ENCODE results near the gene NR1H2. TPM values are rescaled to one million over a fixed set of nuclear protein-coding genes. Genes with fewer than 3 reads are reported as not detected.
"Not testable (repeated sequence)": the region's sequence is repeated elsewhere in the genome, so short reads cannot be mapped to it uniquely, and the experiment has no call there.

The NR1H2 gene
- total and polyA plus RNA-seq, 4 donors = 52.5 to 114 (median 99.9) TPM

DNA sequence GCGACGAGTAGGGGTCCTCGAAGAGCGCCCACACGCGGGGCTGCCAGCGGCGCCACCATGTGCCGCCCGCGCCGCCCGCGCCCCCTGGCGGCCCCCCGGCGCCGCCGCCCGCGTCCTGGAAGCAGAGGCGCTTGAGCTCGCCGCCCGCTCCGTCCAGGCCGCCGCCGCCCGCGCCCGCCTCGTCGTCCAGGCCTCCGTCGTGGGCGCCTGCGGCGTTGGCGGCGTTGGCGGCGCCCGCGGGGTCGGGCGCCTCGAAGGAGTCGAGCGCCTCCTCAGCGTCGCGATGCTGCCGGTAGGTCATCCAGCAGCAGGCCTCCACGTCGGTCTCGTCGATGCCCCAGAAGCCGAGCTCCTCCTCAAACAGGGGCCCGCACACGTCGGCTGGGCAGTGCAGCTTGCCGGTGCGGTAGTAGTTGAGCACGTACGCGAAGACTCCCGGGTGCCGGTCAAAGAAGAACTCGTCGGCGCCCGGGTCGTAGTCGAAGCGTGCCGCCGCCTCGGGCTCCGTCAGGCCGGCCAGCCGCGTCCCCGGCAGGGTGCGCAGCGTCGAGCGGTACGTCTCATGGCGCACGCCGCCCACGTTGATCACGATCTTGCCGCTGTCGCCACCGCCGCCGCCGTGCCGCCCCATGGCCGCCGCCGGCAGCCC, 47.9 kb upstream of the NR1H2 start:
- Histone ChIP-seq H3K4me1 (ENCODE audit: control insufficient read depth in 5 of 5, insufficient read depth in 5 of 5, low read length in 5 of 5) (peaks cover 3 to 45% (median 15%) of the 10 kb centered on the region in 5 donors), H3K27ac (ENCODE audit: low read depth in 1 of 2, low read length in 1 of 2) (peak overlapping the region in 1 of 2 donors; percentile 11), H3K27me3 (ENCODE audit: control insufficient read depth in 3 of 3, insufficient read depth in 3 of 3, low read length in 2 of 3) (peaks cover 0 to 28% (median 17%) of the 10 kb centered on the region in 3 donors), H3K4me3 (peak overlapping the region; percentile 33), H3K9me3 (ENCODE audit: control insufficient read depth in 4 of 4, insufficient read depth in 3 of 4, low read length in 3 of 4) (peaks cover 0 to 2% (median 0%) of the 10 kb centered on the region in 4 donors), H3K9ac (ENCODE audit: insufficient read depth in 1 of 2, low read length in 2 of 2) (no peak overlapping the region), H3K36me3 (ENCODE audit: control insufficient read depth in 4 of 4, insufficient read depth in 4 of 4, low read length in 4 of 4) (no peaks in the 10 kb centered on the region)
- peak in 1 of 3 donors; percentile 26 for DNase-seq
- 2% methylated on average over 60 to 104 of the region's 104 CpGs for WGBS, 2 donors
- TF ChIP-seq, protein P1, sequence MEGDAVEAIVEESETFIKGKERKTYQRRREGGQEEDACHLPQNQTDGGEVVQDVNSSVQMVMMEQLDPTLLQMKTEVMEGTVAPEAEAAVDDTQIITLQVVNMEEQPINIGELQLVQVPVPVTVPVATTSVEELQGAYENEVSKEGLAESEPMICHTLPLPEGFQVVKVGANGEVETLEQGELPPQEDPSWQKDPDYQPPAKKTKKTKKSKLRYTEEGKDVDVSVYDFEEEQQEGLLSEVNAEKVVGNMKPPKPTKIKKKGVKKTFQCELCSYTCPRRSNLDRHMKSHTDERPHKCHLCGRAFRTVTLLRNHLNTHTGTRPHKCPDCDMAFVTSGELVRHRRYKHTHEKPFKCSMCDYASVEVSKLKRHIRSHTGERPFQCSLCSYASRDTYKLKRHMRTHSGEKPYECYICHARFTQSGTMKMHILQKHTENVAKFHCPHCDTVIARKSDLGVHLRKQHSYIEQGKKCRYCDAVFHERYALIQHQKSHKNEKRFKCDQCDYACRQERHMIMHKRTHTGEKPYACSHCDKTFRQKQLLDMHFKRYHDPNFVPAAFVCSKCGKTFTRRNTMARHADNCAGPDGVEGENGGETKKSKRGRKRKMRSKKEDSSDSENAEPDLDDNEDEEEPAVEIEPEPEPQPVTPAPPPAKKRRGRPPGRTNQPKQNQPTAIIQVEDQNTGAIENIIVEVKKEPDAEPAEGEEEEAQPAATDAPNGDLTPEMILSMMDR (IDR thresholded peaks at IDR 0.05; ENCODE audit: control extremely low read depth, extremely low read depth) = no peak
- ATAC-seq (ENCODE audit: insufficient read depth, low FRiP score) = no peak

DNA sequence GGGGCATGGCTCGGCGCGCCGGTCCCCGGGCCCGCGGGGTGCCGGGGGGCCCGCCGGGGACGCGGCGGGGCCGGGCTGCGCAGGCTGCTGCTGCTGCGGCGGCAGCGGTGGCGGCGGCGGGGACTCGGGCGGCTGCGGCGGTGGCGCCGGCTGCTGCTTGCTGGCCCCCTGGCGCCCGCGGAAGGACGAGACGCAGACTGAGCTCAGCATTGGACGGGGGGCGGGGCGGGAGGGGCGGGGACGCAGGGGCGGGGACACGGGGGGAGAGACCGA, 47.4 kb upstream of the NR1H2 start:
- 1 to 2% methylated on average over 20 to 40 of the region's 40 CpGs for WGBS, 2 donors
- H3K9ac ChIP-seq (ENCODE audit: insufficient read depth in 1 of 2, low read length in 2 of 2) = no peak overlapping the region
- H3K9me3 ChIP-seq (ENCODE audit: control insufficient read depth in 4 of 4, insufficient read depth in 3 of 4, low read length in 3 of 4) = peaks cover 0 to 2% (median 0%) of the 10 kb centered on the region in 4 donors
- TF ChIP-seq, protein P1 (IDR thresholded peaks at IDR 0.05; ENCODE audit: control extremely low read depth, extremely low read depth) = no peak
- H3K36me3 ChIP-seq (ENCODE audit: control insufficient read depth in 4 of 4, insufficient read depth in 4 of 4, low read length in 4 of 4) = no peaks in the 10 kb centered on the region
- peaks cover 0 to 28% (median 17%) of the 10 kb centered on the region in 3 donors for H3K27me3 ChIP-seq (ENCODE audit: control insufficient read depth in 3 of 3, insufficient read depth in 3 of 3, low read length in 2 of 3)
- ATAC-seq (ENCODE audit: insufficient read depth, low FRiP score) = no peak
- DNase-seq = no peak
- no peak overlapping the region for H3K27ac ChIP-seq (ENCODE audit: low read depth in 1 of 2, low read length in 1 of 2)
- peaks cover 3 to 46% (median 15%) of the 10 kb centered on the region in 5 donors for H3K4me1 ChIP-seq (ENCODE audit: control insufficient read depth in 5 of 5, insufficient read depth in 5 of 5, low read length in 5 of 5)
- no peak overlapping the region for H3K4me3 ChIP-seq

DNA sequence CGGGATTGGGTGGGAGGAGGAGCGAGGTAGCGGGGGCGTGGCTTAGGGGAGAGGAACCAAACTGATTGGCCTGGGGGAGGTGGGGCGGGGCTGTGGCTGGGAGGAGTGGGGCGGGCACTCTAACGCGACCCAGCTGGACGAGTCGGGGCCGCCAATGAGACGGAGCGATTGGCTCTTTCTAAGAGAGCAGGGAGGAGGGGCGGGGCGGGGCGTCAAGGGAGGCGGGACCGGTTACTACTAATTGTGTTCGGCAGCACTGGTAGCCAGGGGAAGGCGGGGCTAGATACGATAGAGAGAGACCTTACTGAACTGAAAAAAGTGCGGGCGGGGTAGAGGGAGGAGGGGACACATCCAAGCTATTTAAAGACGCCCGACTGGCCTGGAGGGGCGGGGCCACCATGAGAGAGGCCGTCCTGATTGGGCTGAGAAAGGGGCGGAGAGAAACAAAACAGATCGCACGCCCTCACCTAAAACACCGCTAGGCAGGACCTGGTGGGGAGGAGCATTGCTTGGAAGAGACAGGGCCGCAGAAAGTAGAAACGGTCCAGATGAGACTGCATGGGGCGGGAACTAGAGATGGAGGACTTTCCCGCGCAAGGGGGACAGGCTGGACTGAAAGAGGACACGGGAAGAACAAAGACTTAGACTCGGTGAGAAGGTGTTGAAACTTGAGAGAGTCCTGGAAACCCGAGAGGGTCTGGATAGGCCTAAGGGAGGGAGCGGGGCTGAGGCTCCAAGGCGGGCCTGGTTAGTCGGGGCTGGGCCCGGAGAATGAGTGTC, 46.9 kb upstream of the NR1H2 start, which contains the start of gene KCNC3:
TSS of gene KCNC3 (minus strand) at position 232 of the 780 bp plus-strand sequence. CDS start 295 bp downstream, outside the sequence.
- TF ChIP-seq, protein P1 (IDR thresholded peaks at IDR 0.05; ENCODE audit: control extremely low read depth, extremely low read depth) = no peak
- Histone ChIP-seq H3K4me1 (ENCODE audit: control insufficient read depth in 5 of 5, insufficient read depth in 5 of 5, low read length in 5 of 5) (peaks cover 3 to 49% (median 18%) of the 10 kb centered on the region in 5 donors), H3K9me3 (ENCODE audit: control insufficient read depth in 4 of 4, insufficient read depth in 3 of 4, low read length in 3 of 4) (peaks cover 0 to 2% (median 0%) of the 10 kb centered on the region in 4 donors), H3K9ac (ENCODE audit: insufficient read depth in 1 of 2, low read length in 2 of 2) (peak within 1 kb of the TSS in 1 of 2 donors; percentile 85), H3K36me3 (ENCODE audit: control insufficient read depth in 4 of 4, insufficient read depth in 4 of 4, low read length in 4 of 4) (no peaks in the 10 kb centered on the region), H3K27ac (ENCODE audit: low read depth in 1 of 2, low read length in 1 of 2) (peak within 1 kb of the TSS; percentile 15 to 51), H3K27me3 (ENCODE audit: control insufficient read depth in 3 of 3, insufficient read depth in 3 of 3, low read length in 2 of 3) (peaks cover 0 to 28% (median 17%) of the 10 kb centered on the region in 3 donors), H3K4me3 (peak within 1 kb of the TSS; percentile 33)
- peak; percentile 100 for DNase-seq
- 2% methylated on average over 43 of the region's 43 CpGs for WGBS, 2 donors
- ATAC-seq (ENCODE audit: insufficient read depth, low FRiP score) = peak; percentile 84

DNA sequence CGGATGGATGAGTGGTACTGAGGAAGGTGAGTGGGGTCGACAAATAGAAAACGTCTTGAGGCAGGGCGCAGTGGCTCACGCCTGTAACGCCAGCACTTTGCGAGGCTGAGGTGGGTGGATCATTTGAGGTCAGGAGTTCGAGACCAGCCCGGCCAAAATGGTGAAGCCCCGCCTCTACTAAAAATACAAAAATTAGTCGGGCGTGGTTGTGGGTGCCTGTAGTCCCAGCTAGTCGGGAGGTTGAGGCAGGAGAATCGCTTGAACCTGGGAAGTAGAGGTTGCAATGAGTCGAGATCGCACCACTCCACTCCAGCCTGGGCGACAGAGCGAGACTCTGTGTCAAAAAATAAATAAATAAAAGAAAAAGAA, 46.3 kb upstream of the NR1H2 start:
- H3K36me3 ChIP-seq (ENCODE audit: control insufficient read depth in 4 of 4, insufficient read depth in 4 of 4, low read length in 4 of 4); H3K4me3 ChIP-seq; ATAC-seq (ENCODE audit: insufficient read depth, low FRiP score); DNase-seq; H3K9me3 ChIP-seq (ENCODE audit: control insufficient read depth in 4 of 4, insufficient read depth in 3 of 4, low read length in 3 of 4): not testable (repeated sequence)
- Histone ChIP-seq H3K4me1 (ENCODE audit: control insufficient read depth in 5 of 5, insufficient read depth in 5 of 5, low read length in 5 of 5) (peaks cover 3 to 49% (median 18%) of the 10 kb centered on the region in 5 donors), H3K9ac (ENCODE audit: insufficient read depth in 1 of 2, low read length in 2 of 2) (peak overlapping the region in 1 of 2 donors; percentile 85), H3K27ac (ENCODE audit: low read depth in 1 of 2, low read length in 1 of 2) (peak overlapping the region; percentile 15 to 51), H3K27me3 (ENCODE audit: control insufficient read depth in 3 of 3, insufficient read depth in 3 of 3, low read length in 2 of 3) (peaks cover 0 to 28% (median 17%) of the 10 kb centered on the region in 3 donors)
- 14 to 17% methylated on average over 18 of the region's 18 CpGs for WGBS, 2 donors

Data from lung (tissue), 12 donors.